Sigmoid colon (tissue), 7 donors: Measurements from ENCODE around the gene PRIM2. TPM values are rescaled to one million over a fixed set of nuclear protein-coding genes. Genes with fewer than 3 reads are reported as not detected.
A peak's percentile ranks its signal among the peaks of the same experiment; 100 is the strongest.
"Not testable (repeated sequence)": the region's sequence is repeated elsewhere in the genome, so short reads cannot be mapped to it uniquely, and the experiment has no call there.

Source experiments
- DNase-seq: peaks from one replicate; pipeline ENCODE4 v3.0.0-alpha.2; 2019
- H3K27ac ChIP-seq, 4 donors: fragments of 200-600 bp; sonication (generic); one replicate each; pipeline ENCODE4 v1.5.1; 2016 to 2019; ENCODE audit warnings: mild to moderate bottlenecking in 1 of 4
- H3K27me3 ChIP-seq, 3 donors: fragments of 200-600 bp; sonication (generic); one replicate each; pipeline ENCODE4 v1.5.1; 2019; ENCODE audit warnings: mild to moderate bottlenecking in 1 of 3
- H3K36me3 ChIP-seq, 4 donors: fragments of 200-600 bp; sonication (generic); one replicate each; pipeline ENCODE4 v1.5.1; 2016 to 2019
- H3K4me1 ChIP-seq, 4 donors: fragments of 200-600 bp; sonication (generic); one replicate each; pipeline ENCODE4 v1.5.1; 2017 to 2019
- H3K4me3 ChIP-seq, 4 donors: fragments of 200-600 bp; sonication (generic); one replicate each; pipeline ENCODE4 v1.5.1; 2017 to 2019; ENCODE audit warnings: mild to moderate bottlenecking in 2 of 4, moderate library complexity in 1 of 4
- H3K9me3 ChIP-seq, 4 donors: fragments of 200-600 bp in 3 of 4; sonication (generic) in 3 of 4; one replicate each; pipeline versions ENCODE4 v1.5.1 to v1.6.1; 2013 to 2019
- WGBS, 2 donors: extraction: QIAGEN DNeasy Blood & Tissue Kit; methylation state at CpG; one replicate each; pipeline ENCODE4 v1.1.7; 2013; 5-methylcytosine and 5-hydroxymethylcytosine counted together
- intact Hi-C: fragments of 100-400 bp; cut with DNase I; formaldehyde crosslinking; loops from one replicate; pipeline ENCODE4 v1.15.1; 2023
- polyA plus RNA-seq, 3 donors: library from polyadenylated mRNA; stranded (reverse); fragments of 200-250 nt; gene quantifications; one replicate each; pipeline ENCODE4 v1.2.3, GENCODE V29; 2013
- total RNA-seq, 4 donors: library from RNA; depleted of rRNA; stranded (reverse); fragments of >200 nt; gene quantifications; one replicate each; pipeline ENCODE4 v1.1.0, GENCODE V29; 2016
- donor health status: healthy with polysubstance abuse.
- donor health status: Bipolar disorder and iron deficiency.
- donor health status: healthy.

PRIM2 gene
- total and polyA plus RNA-seq, 7 donors: 3.6 to 14.7 (median 10.7) TPM

DNA sequence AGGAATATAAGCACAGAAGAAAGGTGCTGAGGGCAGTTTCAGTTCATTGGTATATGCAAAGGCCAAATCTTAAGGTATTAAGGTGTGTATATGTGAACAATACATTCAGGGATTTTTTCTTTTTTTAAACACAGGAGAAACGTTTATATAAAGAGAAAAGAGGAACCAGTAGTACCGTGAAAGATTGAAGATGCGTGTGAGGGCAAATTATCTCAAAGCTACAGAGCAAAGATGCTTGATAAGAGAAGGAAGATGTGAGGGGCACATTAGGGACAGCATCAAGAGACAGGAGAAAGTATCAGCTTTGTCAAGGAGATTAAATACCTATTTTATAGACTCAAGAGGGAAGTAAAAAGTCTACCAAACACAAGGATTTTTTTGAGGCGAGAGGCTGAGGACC is 165.0 kb downstream of the PRIM2 start:
- 78 to 86% methylated on average over 4 of the region's 4 CpGs for WGBS, 2 donors
- H3K4me3 ChIP-seq, H3K9me3 ChIP-seq, H3K27me3 ChIP-seq, DNase-seq, H3K36me3 ChIP-seq, intact Hi-C loops: not testable (repeated sequence)
- Histone ChIP-seq H3K27ac (peak overlapping the region in 2 of 4 donors; percentile 28 to 67), H3K4me1 (peaks cover 0 to 34% (median 3%) of the 10 kb centered on the region in 4 donors)

DNA sequence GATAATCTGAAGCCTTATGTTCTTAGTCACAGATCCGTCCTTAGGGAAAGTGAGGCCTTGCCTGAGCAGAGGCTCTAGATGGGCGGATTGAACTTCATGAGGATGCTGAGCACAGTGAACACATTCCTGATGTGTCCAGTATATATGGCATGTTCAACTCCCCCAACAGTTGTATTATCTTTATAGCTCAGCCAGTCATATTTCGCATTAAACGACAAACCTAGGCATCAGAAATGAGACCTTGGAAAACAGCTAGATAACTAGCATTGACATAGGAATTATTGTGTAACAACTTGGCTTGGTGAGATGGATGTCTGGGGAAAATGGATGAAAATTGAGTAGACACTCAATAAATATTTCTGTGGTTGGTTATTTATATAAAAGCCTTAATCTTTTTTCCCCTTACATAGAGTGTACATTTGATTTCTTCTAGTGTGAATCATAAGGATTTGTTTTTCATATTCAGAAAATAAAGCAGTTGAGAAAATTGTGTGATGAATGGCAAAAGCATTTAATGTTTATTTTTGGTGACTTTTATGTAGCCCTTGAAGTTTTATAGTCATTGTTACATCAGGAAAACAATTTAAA is 169.2 kb downstream of the PRIM2 start:
- WGBS, 2 donors: 91 to 97% methylated on average over 4 of the region's 4 CpGs
- H3K27me3 ChIP-seq, DNase-seq, H3K4me3 ChIP-seq, intact Hi-C loops, H3K9me3 ChIP-seq, H3K36me3 ChIP-seq: not testable (repeated sequence)
- Histone ChIP-seq H3K27ac (peak overlapping the region in 2 of 4 donors; percentile 36 to 57), H3K4me1 (peaks cover 0 to 38% (median 3%) of the 10 kb centered on the region in 4 donors)

DNA sequence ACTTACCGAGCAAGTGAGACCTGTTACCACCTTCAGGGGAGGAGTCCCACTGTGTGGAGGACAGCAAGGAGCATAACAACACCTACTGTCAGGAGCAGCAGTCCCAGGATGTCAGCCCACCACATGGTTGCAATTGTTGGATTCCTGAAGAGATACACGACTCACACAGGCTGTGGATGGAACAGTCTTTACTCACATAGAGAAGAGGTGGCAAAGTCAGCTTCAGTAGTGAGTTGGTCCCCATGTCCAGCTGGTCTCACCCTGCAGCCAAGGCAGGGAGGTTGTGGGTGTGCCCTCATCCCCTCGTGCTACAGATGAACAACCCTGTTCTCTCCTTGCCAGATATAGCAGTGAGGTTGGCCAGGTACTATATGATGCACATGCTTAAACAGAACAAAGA is 171.1 kb downstream of the PRIM2 start:
- H3K4me3 ChIP-seq, H3K27ac ChIP-seq, H3K36me3 ChIP-seq, H3K27me3 ChIP-seq, DNase-seq, H3K9me3 ChIP-seq, intact Hi-C loops: not testable (repeated sequence)
- peaks cover 0 to 35% (median 8%) of the 10 kb centered on the region in 4 donors for H3K4me1 ChIP-seq
- 86 to 92% methylated on average over 3 of the region's 3 CpGs for WGBS, 2 donors

GRCh38 chr6:57489887-57490286 is 172.5 kb downstream of the PRIM2 start:
- H3K27me3 ChIP-seq, H3K27ac ChIP-seq, intact Hi-C loops, H3K9me3 ChIP-seq, H3K36me3 ChIP-seq, H3K4me3 ChIP-seq, DNase-seq: not testable (repeated sequence)
- H3K4me1 ChIP-seq: peaks cover 0 to 25% (median 8%) of the 10 kb centered on the region in 4 donors

DNA sequence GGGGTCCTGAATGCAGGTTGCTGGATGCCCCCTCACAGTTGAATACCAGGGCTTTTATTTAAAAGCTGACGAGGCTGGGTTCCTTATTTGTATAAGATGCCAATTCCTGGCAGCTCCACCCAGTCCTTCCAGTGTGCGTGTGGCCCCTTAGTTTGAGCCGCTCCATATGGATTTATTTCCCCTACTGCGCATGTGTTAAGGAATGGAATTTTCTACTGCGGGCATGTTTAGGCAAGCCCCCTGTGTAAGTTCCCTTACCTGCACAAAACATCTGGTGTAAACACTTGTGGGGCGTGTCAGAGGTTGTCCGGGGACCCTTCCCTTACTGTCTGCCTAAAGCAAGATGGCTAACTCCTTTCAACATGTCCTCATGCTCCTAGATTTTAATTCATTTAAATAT is 174.4 kb downstream of the PRIM2 start:
- H3K27me3 ChIP-seq, H3K9me3 ChIP-seq, intact Hi-C loops, H3K36me3 ChIP-seq, H3K27ac ChIP-seq, DNase-seq, H3K4me3 ChIP-seq: not testable (repeated sequence)
- WGBS, 2 donors: 96% methylated on average over 7 of the region's 7 CpGs
- H3K4me1 ChIP-seq: peaks cover 0 to 18% (median 7%) of the 10 kb centered on the region in 4 donors

DNA sequence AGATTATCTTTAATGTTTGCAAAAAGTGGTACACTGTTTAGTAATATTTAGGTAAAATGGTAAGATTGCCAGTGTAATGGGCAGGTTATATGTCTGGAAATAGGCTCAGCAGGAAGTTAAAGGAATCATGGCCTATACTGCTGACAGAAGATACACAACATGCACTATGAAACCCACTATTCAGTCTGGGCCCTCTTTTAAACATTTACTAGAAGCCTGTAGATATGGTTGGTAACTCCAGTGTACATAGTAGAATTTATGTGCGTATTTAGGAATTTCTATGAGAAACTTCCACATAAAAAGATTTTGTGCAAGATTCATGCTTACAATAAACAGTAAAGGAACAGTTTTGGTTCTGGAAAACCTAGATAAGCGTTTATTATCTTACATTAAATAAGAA is 178.8 kb downstream of the PRIM2 start:
- H3K4me3 ChIP-seq, H3K9me3 ChIP-seq, DNase-seq, intact Hi-C loops, H3K27ac ChIP-seq, H3K27me3 ChIP-seq, H3K36me3 ChIP-seq: not testable (repeated sequence)
- peaks cover 0 to 32% (median 16%) of the 10 kb centered on the region in 4 donors for H3K4me1 ChIP-seq
- WGBS, 2 donors: 77 to 87% methylated on average over 2 of the region's 2 CpGs

DNA sequence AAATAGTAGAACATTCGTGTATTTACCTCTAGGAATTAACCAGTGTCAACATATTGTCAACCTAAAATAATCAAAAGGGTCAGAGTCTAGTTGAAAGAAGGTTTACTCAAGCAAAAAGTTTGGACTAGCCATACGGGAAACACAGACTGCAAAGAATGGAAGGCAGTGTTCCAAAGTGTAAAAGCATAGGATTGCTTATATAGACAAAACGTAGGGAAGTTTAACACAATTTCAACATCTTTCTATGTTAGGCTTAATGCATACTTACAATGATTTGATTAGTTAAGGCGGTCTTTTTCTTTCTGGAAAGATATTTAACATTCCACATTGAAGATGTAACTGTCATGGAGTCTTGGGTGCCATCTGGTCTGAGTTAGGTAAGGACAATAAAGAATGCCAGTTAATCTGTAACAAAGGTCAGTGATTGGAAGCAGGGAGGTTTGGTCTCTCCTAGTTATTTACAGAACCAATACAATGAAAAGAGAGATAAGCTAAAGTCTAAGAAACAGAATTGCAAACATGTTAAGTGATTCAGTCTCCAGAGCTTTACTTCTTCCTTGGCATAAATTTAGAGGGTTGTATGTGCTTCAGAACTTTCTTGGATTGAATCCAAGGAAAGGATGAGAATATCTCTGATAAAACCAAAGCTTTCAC is 183.1 kb downstream of the PRIM2 start:
- 11 to 57% methylated on average over 4 of the region's 4 CpGs for WGBS, 2 donors
- Histone ChIP-seq H3K4me1 (peaks cover 0 to 30% (median 17%) of the 10 kb centered on the region in 4 donors), H3K27ac (peak overlapping the region in 1 of 4 donors; percentile 2)
- H3K9me3 ChIP-seq, H3K4me3 ChIP-seq, intact Hi-C loops, H3K27me3 ChIP-seq, H3K36me3 ChIP-seq, DNase-seq: not testable (repeated sequence)

GRCh38 chr6:57502387-57502786 is 185.0 kb downstream of the PRIM2 start:
- peaks cover 0 to 29% (median 17%) of the 10 kb centered on the region in 4 donors for H3K4me1 ChIP-seq
- 97 to 99% methylated on average over 10 of the region's 10 CpGs for WGBS, 2 donors
- H3K4me3 ChIP-seq, H3K36me3 ChIP-seq, intact Hi-C loops, DNase-seq, H3K9me3 ChIP-seq, H3K27ac ChIP-seq, H3K27me3 ChIP-seq: not testable (repeated sequence)

- peaks cover 0 to 20% (median 11%) of the 10 kb centered on the region in 4 donors for H3K4me1 ChIP-seq
- H3K27me3 ChIP-seq, H3K9me3 ChIP-seq, H3K27ac ChIP-seq, H3K36me3 ChIP-seq, H3K4me3 ChIP-seq, intact Hi-C loops, DNase-seq: not testable (repeated sequence)
- 90 to 98% methylated on average over 1 of the region's 1 CpG for WGBS, 2 donors
Measured at GRCh38 chr6:57505251-57505650, 187.8 kb downstream of the PRIM2 start.

DNA sequence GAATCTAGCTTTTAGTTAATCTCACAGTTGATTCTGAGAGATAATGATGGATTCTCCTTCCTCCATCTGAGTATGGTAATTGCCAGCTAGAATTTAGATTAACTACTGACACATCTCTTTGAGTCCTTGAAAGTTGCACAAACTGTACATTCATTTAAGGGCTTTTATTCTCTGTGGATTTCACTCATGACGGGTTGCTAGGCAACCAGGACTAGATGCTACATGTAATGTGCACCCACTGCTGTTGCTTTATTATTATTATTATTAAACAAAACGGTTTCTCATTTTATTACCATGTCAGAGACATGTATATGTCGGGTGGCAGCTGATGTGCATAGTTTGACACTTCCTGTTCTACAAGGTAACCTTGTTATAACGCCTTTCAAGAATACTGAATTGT is 193.0 kb downstream of the PRIM2 start:
- H3K4me3 ChIP-seq, H3K9me3 ChIP-seq, H3K36me3 ChIP-seq, DNase-seq, H3K27me3 ChIP-seq, H3K27ac ChIP-seq, H3K4me1 ChIP-seq, intact Hi-C loops: not testable (repeated sequence)
- 82 to 88% methylated on average over 4 of the region's 4 CpGs for WGBS, 2 donors

- intact Hi-C loops, H3K27me3 ChIP-seq: not testable (repeated sequence)
- 83 to 94% methylated on average over 1 of the region's 1 CpG for WGBS, 2 donors
Measured at GRCh38 chr6:57515171-57515570, 197.7 kb downstream of the PRIM2 start.

GRCh38 chr6:57515845-57516244 is 198.4 kb downstream of the PRIM2 start:
- H3K27ac ChIP-seq, H3K4me1 ChIP-seq, H3K27me3 ChIP-seq, H3K36me3 ChIP-seq, intact Hi-C loops, DNase-seq, H3K9me3 ChIP-seq, H3K4me3 ChIP-seq: not testable (repeated sequence)
- WGBS, 2 donors: 90 to 97% methylated on average over 1 of the region's 3 CpGs

More at GRCh38 chr6:57515171-57515570, 197.7 kb downstream of the PRIM2 start:
- H3K4me3 ChIP-seq, H3K9me3 ChIP-seq, H3K27ac ChIP-seq, H3K36me3 ChIP-seq, H3K4me1 ChIP-seq, DNase-seq: not testable (repeated sequence)

- 76 to 87% methylated on average over 3 of the region's 3 CpGs for WGBS, 2 donors
- H3K4me1 ChIP-seq, DNase-seq, intact Hi-C loops, H3K36me3 ChIP-seq, H3K27ac ChIP-seq, H3K9me3 ChIP-seq, H3K27me3 ChIP-seq, H3K4me3 ChIP-seq: not testable (repeated sequence)
Measured at GRCh38 chr6:57516776-57517175, 199.3 kb downstream of the PRIM2 start.
